Breast epithelium (tissue), 3 donors: ENCODE data around the gene IGF1.

Source experiments
- CTCF ChIP-seq, 3 donors: fragments of 450-650 bp; IDR thresholded peaks; one replicate each; pipeline ENCODE4 v1.5.1; 2016 to 2017; ENCODE audit warnings: antibody characterized with exemption in 3 of 3, mild to moderate bottlenecking in 3 of 3, moderate library complexity in 3 of 3
- POLR2A ChIP-seq: fragments of 450-650 bp; IDR thresholded peaks from one replicate; pipeline ENCODE4 v1.6.1; 2016; ENCODE audit warnings: antibody characterized with exemption, mild to moderate bottlenecking, moderate library complexity
- POLR2AphosphoS5 ChIP-seq, 3 donors: sonication (generic); formaldehyde crosslinking; IDR thresholded peaks; one replicate each; pipeline ENCODE4 v1.6.1; 2017; ENCODE audit warnings: antibody characterized with exemption in 3 of 3

GRCh38 chr12:102438047-102438826 lies 42.1 kb downstream of the IGF1 start:
- TF ChIP-seq CTCF (IDR thresholded peaks at IDR 0.05) (no peak), POLR2A (no peak), POLR2AphosphoS5 (IDR thresholded peaks at IDR 0.05) (no peak)
